ENCODE measurements around the gene CAPZB.

GRCh38 chr1:19372602-19373001 lies 112.7 kb downstream of the CAPZB start:
- no peak for TF ChIP-seq CTCF (conservative IDR thresholded peaks at IDR 0.05; ENCODE audit: low read length)
- no peak for TF ChIP-seq EZH2phosphoT487 (IDR thresholded peaks at IDR 0.05; ENCODE audit: borderline replicate concordance)

Data from Loucy (cell line).